ENCODE results near the gene HECTD1. TPM values are rescaled to one million over a fixed set of nuclear protein-coding genes. Genes with fewer than 3 reads are reported as not detected.

Gene HECTD1
- total and polyA plus RNA-seq, 10 of the 15 experiments (the other 5 are each of a cell fraction or from before 2014, with no cell fraction given) = 27.3 to 116 (median 57.7) TPM

- H4K20me1 ChIP-seq (ENCODE audit: control insufficient read depth, insufficient read depth) = no peaks in the 10 kb centered on the region
- no peak overlapping the region for H3K27ac ChIP-seq (ENCODE audit: control insufficient read depth, insufficient read depth)
- no peaks in the 10 kb centered on the region for H3K27me3 ChIP-seq (replicated peaks in 1 of 2; ENCODE audit: control insufficient read depth in 2 of 2, insufficient read depth in 2 of 2, low read length in 1 of 2)
- H3K4me3 ChIP-seq = no peak overlapping the region
- in situ Hi-C loops (cut with MboI) = no loop called here
- CTCF ChIA-PET = no interaction called here
- no peaks in the 10 kb centered on the region for H3K36me3 ChIP-seq (ENCODE audit: control insufficient read depth in 2 of 2, insufficient read depth in 2 of 2, low read length in 1 of 2)
- H2AFZ ChIP-seq (ENCODE audit: control insufficient read depth, low read depth, low read length) = no peak overlapping the region
- SMC1A ChIA-PET (ENCODE audit: uncharacterized antibody, unreplicated experiment) = interaction anchor here (1.1 to 1.9 kb wide), 2 partner anchors 48 to 89 kb away, joined by 3 to 7 read pairs; no protein-coding TSS in a partner anchor
- no TSS peak for BruUV-seq (replicated peaks)
- H3K79me2 ChIP-seq (ENCODE audit: control insufficient read depth, insufficient read depth, low read length) = no peaks in the 10 kb centered on the region
- H3K9me3 ChIP-seq (replicated peaks; ENCODE audit: control insufficient read depth, insufficient read depth, low read length) = no peaks in the 10 kb centered on the region
- POLR2A ChIA-PET = interaction anchor here (0.7 kb wide), 1 partner anchor 29 kb away, joined by 3 read pairs; no protein-coding TSS in a partner anchor
- intact Hi-C loops (cut with micrococcal nuclease; ENCODE audit: unreplicated experiment) = no loop called here
- 0 out of 2 replicates have a peak overlapping the region, but pooled peaks have one; percentile 33 for H3K4me2 ChIP-seq (ENCODE audit: control insufficient read depth, insufficient read depth)
- FAIRE-seq (no peak), DNase-seq (ENCODE audit: low read depth, low spot score) (no peak), ATAC-seq (peak; percentile 23; the same call in 1 of the 3 replicates)
- TF ChIP-seq SKIL (IDR thresholded peaks at IDR 0.05; ENCODE audit: low read depth, poor library complexity, severe bottlenecking) = no peak
- peak; percentile 38; the same call in 1 of the 2 replicates for TF ChIP-seq RELB (IDR thresholded peaks at IDR 0.05; ENCODE audit: low read depth)
- peak; percentile 25 to 38; a peak in 1 of 4 replicates for TF ChIP-seq IKZF2 (IDR thresholded peaks at IDR 0.05)
- TF ChIP-seq RUNX3 (IDR thresholded peaks at IDR 0.05; ENCODE audit: low read length) = no peak
- TF ChIP-seq POLR2A (IDR thresholded peaks at IDR 0.05; ENCODE audit: low read depth, low read length) = no peak
- TF ChIP-seq SPI1 (IDR thresholded peaks at IDR 0.05; ENCODE audit: borderline replicate concordance, insufficient read depth, low read depth, low read length) = peak; percentile 63; the same call in 1 of the 2 replicates
- TF ChIP-seq IKZF1 (conservative IDR thresholded peaks at IDR 0.05) = 0 out of 2 replicates have a peak, but pooled peaks have one; percentile 32
- TF ChIP-seq SUPT20H (IDR thresholded peaks at IDR 0.05; ENCODE audit: borderline replicate concordance, control insufficient read depth, low read depth, low read length) = no peak
- TF ChIP-seq ZNF384 (IDR thresholded peaks at IDR 0.05; ENCODE audit: borderline replicate concordance, low read depth, low read length) = no peak
- TF ChIP-seq MYC (IDR thresholded peaks at IDR 0.05; ENCODE audit: insufficient read depth, insufficient read length, insufficient replicate concordance, low read length, severe bottlenecking) = no peak
- TF ChIP-seq SRF (IDR thresholded peaks at IDR 0.05; ENCODE audit: low read depth in 2 of 2, low read length in 2 of 2) = no peak
- TF ChIP-seq BHLHE40 (IDR thresholded peaks at IDR 0.05; ENCODE audit: borderline replicate concordance in 1 of 2, low read depth in 2 of 2, low read length in 1 of 2) = no peak
- TF ChIP-seq ASH2L (IDR thresholded peaks at IDR 0.05; ENCODE audit: borderline replicate concordance, low read depth) = no peak
- no peak for TF ChIP-seq TARDBP (IDR thresholded peaks at IDR 0.05; ENCODE audit: borderline replicate concordance)
- peaks cover 19% of the 10 kb centered on the region for H3K4me1 ChIP-seq (ENCODE audit: control insufficient read depth, insufficient read depth, low read length)
- 85% methylated on average over 1 of the region's 1 CpG for WGBS (ENCODE audit: insufficient coverage, insufficient replicate concordance, low lambda C conversion rate, missing lambda C conversion rate)
- RAD21 ChIA-PET (ENCODE audit: unreplicated experiment) = no interaction called here
- H3K9ac ChIP-seq (ENCODE audit: control insufficient read depth, insufficient read depth, low read length) = no peak overlapping the region
Observed at GRCh38 chr14:31257244-31257553, 49.6 kb upstream of the HECTD1 start.
